ENCODE measurements around the gene DOCK3. TPM values are rescaled to one million over a fixed set of nuclear protein-coding genes. Genes with fewer than 3 reads are reported as not detected.
"Not testable (repeated sequence)": the region's sequence is repeated elsewhere in the genome, so short reads cannot be mapped to it uniquely, and the experiment has no call there.

DOCK3 gene
- total and polyA plus RNA-seq, 10 donors: 0.08 to 2.1 (median 0.44) TPM

DNA sequence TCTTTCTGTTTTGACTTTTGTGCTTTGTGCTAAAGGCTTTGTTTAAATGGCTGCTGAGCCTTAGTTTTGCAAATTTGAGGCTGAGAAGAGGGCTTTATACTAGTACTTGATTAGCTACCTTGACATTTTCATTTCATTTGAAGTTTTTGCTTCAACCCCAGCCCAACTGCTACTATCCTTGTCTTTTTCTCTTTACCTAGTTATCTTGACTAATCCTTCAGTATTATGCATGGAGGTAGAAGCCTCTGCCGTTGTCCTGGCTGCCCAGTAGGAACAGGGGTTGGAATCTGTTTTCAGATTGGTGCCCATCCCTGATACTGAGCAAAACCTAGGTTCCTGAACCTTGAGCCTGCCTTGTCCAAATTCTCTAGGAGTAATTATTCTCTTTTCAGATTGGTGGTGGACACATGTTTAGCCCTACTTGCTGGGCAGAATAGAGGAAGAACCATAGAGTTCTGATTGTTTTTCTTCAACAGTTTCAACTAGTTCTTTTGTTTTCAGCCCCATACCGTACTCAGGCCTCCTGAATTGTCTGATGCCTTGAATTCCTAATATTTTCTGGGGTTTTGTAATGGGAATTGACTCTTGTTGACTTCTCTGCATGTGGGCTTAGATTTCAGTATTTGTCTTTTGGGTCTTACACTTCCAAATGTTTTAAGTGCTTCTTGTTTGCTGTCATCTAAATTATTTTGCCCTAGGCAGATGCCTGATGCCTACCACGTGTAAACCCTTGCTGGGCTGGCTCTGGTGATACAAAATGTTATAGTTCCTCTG, 143.2 kb downstream of the DOCK3 start:
- Histone ChIP-seq H3K36me3 (no peaks in the 10 kb centered on the region), H3K9me3 (peaks cover 0 to 4% (median 0%) of the 10 kb centered on the region in 8 donors), H3K27me3 (replicated peaks in 1 of 7) (no peaks in the 10 kb centered on the region), H3K4me1 (no peaks in the 10 kb centered on the region), H3K27ac (no peak overlapping the region), H3K4me3 (no peak overlapping the region)
- no peak for TF ChIP-seq POLR2A (IDR thresholded peaks at IDR 0.05)
- no peak for TF ChIP-seq POLR2AphosphoS5 (IDR thresholded peaks at IDR 0.05)
- TF ChIP-seq, protein P1, sequence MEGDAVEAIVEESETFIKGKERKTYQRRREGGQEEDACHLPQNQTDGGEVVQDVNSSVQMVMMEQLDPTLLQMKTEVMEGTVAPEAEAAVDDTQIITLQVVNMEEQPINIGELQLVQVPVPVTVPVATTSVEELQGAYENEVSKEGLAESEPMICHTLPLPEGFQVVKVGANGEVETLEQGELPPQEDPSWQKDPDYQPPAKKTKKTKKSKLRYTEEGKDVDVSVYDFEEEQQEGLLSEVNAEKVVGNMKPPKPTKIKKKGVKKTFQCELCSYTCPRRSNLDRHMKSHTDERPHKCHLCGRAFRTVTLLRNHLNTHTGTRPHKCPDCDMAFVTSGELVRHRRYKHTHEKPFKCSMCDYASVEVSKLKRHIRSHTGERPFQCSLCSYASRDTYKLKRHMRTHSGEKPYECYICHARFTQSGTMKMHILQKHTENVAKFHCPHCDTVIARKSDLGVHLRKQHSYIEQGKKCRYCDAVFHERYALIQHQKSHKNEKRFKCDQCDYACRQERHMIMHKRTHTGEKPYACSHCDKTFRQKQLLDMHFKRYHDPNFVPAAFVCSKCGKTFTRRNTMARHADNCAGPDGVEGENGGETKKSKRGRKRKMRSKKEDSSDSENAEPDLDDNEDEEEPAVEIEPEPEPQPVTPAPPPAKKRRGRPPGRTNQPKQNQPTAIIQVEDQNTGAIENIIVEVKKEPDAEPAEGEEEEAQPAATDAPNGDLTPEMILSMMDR (IDR thresholded peaks at IDR 0.05 in 8 of 11, conservative IDR thresholded peaks at IDR 0.05 in 3 of 11): no peak
- intact Hi-C loops (cut with DNase I; ENCODE audit: low total_unique reads): no loop called here
- no peak for DNase-seq
- 35 to 56% (median 47%) methylated on average over 3 of the region's 3 CpGs for WGBS, 5 donors

DNA sequence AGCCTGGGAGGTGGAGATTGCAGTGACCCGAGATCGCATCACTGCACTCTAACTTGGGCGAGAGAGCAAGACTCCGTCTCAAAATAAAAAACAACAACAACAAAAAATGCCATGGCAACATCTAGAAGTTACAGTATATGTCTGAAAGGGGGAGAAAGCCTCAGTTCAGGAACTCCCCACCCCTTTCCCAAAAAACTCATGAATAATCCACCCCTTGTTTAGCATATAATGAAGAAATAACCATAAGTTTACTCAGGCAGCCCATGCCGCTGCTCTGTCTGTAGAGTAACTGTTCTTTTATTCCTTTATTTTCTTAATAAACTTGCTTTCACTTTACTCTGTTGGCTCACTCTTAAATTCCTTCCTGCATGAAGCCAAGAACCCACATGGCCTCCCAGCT, 145.2 kb downstream of the DOCK3 start:
- H3K36me3 ChIP-seq: no peaks in the 10 kb centered on the region
- no peak overlapping the region for H3K4me3 ChIP-seq
- WGBS, 5 donors: 87 to 95% (median 93%) methylated on average over 5 of the region's 5 CpGs
- H3K27me3 ChIP-seq (replicated peaks in 1 of 7): no peaks in the 10 kb centered on the region
- H3K9me3 ChIP-seq: peaks cover 0 to 4% (median 0%) of the 10 kb centered on the region in 8 donors
- DNase-seq: no peak
- TF ChIP-seq POLR2AphosphoS5 (IDR thresholded peaks at IDR 0.05): no peak
- no peak for TF ChIP-seq POLR2A (IDR thresholded peaks at IDR 0.05)
- TF ChIP-seq, protein P1 (IDR thresholded peaks at IDR 0.05 in 8 of 11, conservative IDR thresholded peaks at IDR 0.05 in 3 of 11): no peak
- H3K27ac ChIP-seq: no peak overlapping the region
- intact Hi-C loops (cut with DNase I; ENCODE audit: low total_unique reads): no loop called here
- no peaks in the 10 kb centered on the region for H3K4me1 ChIP-seq

DNA sequence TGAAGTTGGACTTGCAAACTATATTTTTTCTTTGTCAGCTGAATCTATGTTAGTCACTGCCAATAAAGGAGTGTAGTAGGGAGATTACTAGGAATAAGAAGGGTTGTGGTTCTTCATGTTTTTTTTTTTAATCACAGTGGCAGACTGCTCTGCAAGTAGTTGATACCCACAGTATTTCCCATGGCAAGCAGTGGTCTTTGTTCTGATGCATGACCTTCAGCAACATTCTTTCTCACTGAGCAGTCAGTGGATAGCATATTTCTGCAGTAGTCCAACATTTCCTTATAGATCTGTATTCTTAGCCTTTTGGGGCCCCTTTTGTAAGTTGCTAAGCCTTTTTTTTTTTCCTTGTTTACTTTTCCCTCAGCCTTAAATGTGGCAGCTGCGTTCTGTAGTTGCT, 151.1 kb downstream of the DOCK3 start:
- no peak for DNase-seq
- TF ChIP-seq POLR2AphosphoS5 (IDR thresholded peaks at IDR 0.05): no peak
- TF ChIP-seq, protein P1 (IDR thresholded peaks at IDR 0.05 in 8 of 11, conservative IDR thresholded peaks at IDR 0.05 in 3 of 11): no peak
- WGBS, 5 donors: 62 to 83% (median 72%) methylated on average over 1 of the region's 1 CpG
- Histone ChIP-seq H3K4me1 (no peaks in the 10 kb centered on the region), H3K4me3 (no peak overlapping the region), H3K9me3 (no peaks in the 10 kb centered on the region), H3K36me3 (no peaks in the 10 kb centered on the region), H3K27ac (no peak overlapping the region), H3K27me3 (replicated peaks in 1 of 7) (no peaks in the 10 kb centered on the region)
- intact Hi-C loops (cut with DNase I; ENCODE audit: low total_unique reads): no loop called here

DNA sequence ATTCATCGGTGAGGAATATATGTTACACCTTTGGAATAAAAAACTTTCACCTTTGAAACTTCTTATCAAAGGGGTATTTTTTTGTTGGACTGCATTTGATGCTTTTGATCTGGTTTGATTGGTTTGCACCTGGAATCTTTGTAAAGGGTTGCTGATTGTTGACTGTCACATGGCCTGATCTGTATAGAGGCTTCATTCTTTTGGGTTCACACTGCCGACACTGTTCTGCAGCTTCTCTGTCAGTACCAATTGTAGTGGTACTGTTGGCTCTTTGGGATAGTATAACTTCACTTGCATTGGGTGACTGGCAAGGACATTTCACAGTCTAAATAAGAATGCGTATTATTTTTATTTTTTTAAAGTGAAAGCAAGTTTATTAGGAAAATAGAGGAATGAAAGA, 155.7 kb downstream of the DOCK3 start:
- no peaks in the 10 kb centered on the region for H3K27me3 ChIP-seq (replicated peaks in 1 of 7)
- peaks cover 0 to 24% (median 11%) of the 10 kb centered on the region in 8 donors for H3K9me3 ChIP-seq
- H3K4me1 ChIP-seq: no peaks in the 10 kb centered on the region
- H3K36me3 ChIP-seq: no peaks in the 10 kb centered on the region
- H3K4me3 ChIP-seq: no peak overlapping the region
- 89 to 95% (median 93%) methylated on average over 3 of the region's 3 CpGs for WGBS, 5 donors
- intact Hi-C loops (cut with DNase I; ENCODE audit: low total_unique reads): no loop called here
- TF ChIP-seq POLR2AphosphoS5 (IDR thresholded peaks at IDR 0.05) (no peak), POLR2A (IDR thresholded peaks at IDR 0.05) (no peak)
- TF ChIP-seq, protein P1 (IDR thresholded peaks at IDR 0.05 in 8 of 11, conservative IDR thresholded peaks at IDR 0.05 in 3 of 11): no peak
- no peak for DNase-seq
- H3K27ac ChIP-seq: no peak overlapping the region

DNA sequence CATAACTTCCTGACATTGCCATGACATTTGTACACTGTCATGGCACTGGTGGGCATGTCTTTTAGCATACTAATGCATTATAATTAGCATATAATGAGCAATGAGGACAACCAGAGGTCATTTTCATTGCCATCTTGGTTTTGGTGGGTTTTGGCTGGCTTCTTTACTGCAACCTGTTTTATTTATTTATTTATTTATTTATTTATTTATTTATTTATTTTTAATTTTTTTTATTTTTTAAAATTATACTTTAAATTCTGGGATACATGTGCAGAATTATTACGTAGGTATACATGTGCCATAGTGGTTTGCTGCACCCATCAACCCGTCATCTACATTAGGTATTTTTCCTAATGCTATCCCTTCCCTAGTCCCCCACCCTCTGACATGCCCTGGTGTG, 156.3 kb downstream of the DOCK3 start:
- DNase-seq; H3K27ac ChIP-seq; H3K4me3 ChIP-seq; intact Hi-C loops (cut with DNase I; ENCODE audit: low total_unique reads); H3K27me3 ChIP-seq (replicated peaks in 1 of 7); H3K36me3 ChIP-seq; H3K4me1 ChIP-seq: not testable (repeated sequence)
- 88 to 98% (median 93%) methylated on average over 2 of the region's 2 CpGs for WGBS, 5 donors
- peaks cover 0 to 27% (median 11%) of the 10 kb centered on the region in 8 donors for H3K9me3 ChIP-seq

Data from spleen (tissue), 11 donors.